Dedifferentiated amniotic fluid mesenchymal stem cell (primary cell): ENCODE results near the gene LNPK.
"Not testable (repeated sequence)": the region's sequence is repeated elsewhere in the genome, so short reads cannot be mapped to it uniquely, and the experiment has no call there.

Experiments used
- DNase-seq: peaks from one replicate; pipeline ENCODE4 v3.0.0-alpha.2; 2016; ENCODE audit errors: extremely low spot score

Gene LNPK

GRCh38 chr2:175973373-175973772 is 28.7 kb downstream of the LNPK start:
- no peak for DNase-seq

GRCh38 chr2:175966839-175967238 is 35.2 kb downstream of the LNPK start:
- no peak for DNase-seq

- DNase-seq, result no peak
These were observed 36.3 kb downstream of the LNPK start for GRCh38 chr2:175965773-175966172.

GRCh38 chr2:175964195-175964594 is 37.9 kb downstream of the LNPK start:
- DNase-seq, result no peak

- not testable (repeated sequence) for DNase-seq
These were observed 38.9 kb downstream of the LNPK start for GRCh38 chr2:175963171-175963570.

GRCh38 chr2:175957845-175958244 is 44.2 kb downstream of the LNPK start:
- DNase-seq, result no peak

- DNase-seq, result no peak
These were observed 46.9 kb downstream of the LNPK start for GRCh38 chr2:175955136-175955535.

GRCh38 chr2:175950512-175950911 is 51.6 kb downstream of the LNPK start:
- DNase-seq, result no peak

- DNase-seq, result no peak
These were observed 53.9 kb downstream of the LNPK start for GRCh38 chr2:175948191-175948590.

GRCh38 chr2:175947073-175947472 is 55.0 kb downstream of the LNPK start:
- no peak for DNase-seq

GRCh38 chr2:175941699-175942098 is 60.4 kb downstream of the LNPK start:
- no peak for DNase-seq

GRCh38 chr2:175937216-175937615 is 64.9 kb downstream of the LNPK start:
- DNase-seq, result no peak

GRCh38 chr2:175935289-175936181 is 66.5 kb downstream of the LNPK start:
- DNase-seq, result no peak

GRCh38 chr2:175932675-175933074 is 69.4 kb downstream of the LNPK start:
- no peak for DNase-seq

GRCh38 chr2:175931805-175932204 is 70.3 kb downstream of the LNPK start:
- peak; percentile 97 for DNase-seq

- no peak for DNase-seq
These were observed 71.6 kb downstream of the LNPK start for GRCh38 chr2:175930504-175930903.

GRCh38 chr2:175929850-175930249 is 72.2 kb downstream of the LNPK start:
- DNase-seq, result no peak

- peak; percentile 33 for DNase-seq
These were observed 75.8 kb downstream of the LNPK start for GRCh38 chr2:175926272-175926671.

- no peak for DNase-seq
These were observed 79.9 kb downstream of the LNPK start for GRCh38 chr2:175922160-175922559.

GRCh38 chr2:175918935-175919334 is 83.1 kb downstream of the LNPK start:
- no peak for DNase-seq

GRCh38 chr2:175914846-175915245 is 87.2 kb downstream of the LNPK start:
- no peak for DNase-seq

GRCh38 chr2:175913849-175914743 is 88.0 kb downstream of the LNPK start:
- DNase-seq, result not testable (repeated sequence)

GRCh38 chr2:175913267-175913666 is 88.8 kb downstream of the LNPK start:
- DNase-seq, result not testable (repeated sequence)
